NCI-H345 treated with DMSO at 0.1 percent for 48 hours (cell line): ENCODE data around the gene BRD3OS.
"Not testable (repeated sequence)": the region's sequence is repeated elsewhere in the genome, so short reads cannot be mapped to it uniquely, and the experiment has no call there.

Experiments
- DNase-seq: peaks from one replicate; lab custom pipeline; 2025; ENCODE audit not compliant: unreplicated experiment; lab: John Stamatoyannopoulos, UW

BRD3OS gene

GRCh38 chr9:134061688-134062371, 36.5 kb downstream of the BRD3OS start:
- no peak for DNase-seq

- DNase-seq: no peak
Observed at GRCh38 chr9:134062461-134063087, 37.3 kb downstream of the BRD3OS start.

DNA sequence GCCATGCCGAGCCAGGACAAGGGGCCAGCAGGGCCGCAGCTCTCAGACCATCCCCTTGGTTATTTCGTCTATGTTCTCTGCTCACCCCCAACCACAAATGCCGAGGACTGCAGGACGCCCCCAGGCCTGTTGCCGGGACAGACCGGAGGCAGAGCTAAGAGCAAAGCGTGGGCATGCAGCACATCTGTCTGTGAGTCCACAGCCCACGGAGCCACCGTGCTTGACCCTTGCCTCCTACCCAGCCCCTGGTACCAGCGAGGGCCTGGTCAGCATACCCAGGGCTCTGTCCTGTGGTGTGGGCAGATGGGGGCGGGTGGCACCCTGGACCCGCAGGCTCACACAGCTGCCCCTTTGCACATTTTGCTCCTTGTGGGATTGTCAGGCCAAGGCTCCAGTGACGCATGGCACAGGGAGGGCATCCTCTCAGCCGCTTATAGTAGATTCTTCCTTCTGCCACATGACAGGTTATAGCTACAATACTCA, 37.8 kb downstream of the BRD3OS start:
- no peak for DNase-seq

DNA sequence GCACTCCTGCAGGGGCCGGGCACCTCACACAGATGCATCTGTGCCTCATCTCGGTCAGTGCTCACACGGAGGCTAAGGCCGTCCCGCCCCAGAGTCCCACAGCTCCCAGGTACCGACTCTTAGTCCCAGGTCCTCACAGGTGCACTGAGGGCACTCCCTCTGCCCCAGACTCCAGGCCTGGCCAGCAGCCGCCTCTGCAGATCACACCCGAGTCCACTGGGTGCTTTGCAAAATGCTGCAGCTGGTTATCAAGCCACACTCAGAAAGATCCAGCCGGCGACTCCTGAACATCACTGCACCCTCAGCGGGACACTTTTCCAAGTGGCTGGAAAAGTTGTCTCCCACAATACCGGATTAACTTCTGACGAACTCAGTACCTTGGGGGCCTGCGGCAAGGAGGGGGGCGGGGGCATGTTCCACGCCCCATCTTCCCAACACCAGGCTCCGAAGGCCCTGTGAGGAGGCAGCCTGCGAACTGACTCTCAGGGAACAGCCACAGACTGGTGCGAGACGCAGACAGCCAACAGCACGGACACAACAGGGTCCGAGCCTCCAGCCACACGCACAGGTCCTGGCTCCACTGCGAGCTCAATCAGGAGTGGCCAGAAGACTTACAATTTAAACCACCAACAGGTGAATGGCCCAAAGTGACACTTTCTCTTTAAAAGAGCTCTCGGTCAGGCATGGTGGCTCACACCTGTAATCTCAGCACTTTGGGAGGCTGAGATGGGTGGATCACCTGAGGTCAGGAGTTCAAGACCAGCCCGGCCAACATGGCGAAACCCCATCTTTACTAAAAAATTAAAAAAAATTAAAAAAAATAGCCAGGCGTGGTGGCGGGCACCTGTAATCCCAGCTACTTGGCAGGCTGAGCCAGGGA, 38.5 kb downstream of the BRD3OS start:
- DNase-seq: no peak

DNA sequence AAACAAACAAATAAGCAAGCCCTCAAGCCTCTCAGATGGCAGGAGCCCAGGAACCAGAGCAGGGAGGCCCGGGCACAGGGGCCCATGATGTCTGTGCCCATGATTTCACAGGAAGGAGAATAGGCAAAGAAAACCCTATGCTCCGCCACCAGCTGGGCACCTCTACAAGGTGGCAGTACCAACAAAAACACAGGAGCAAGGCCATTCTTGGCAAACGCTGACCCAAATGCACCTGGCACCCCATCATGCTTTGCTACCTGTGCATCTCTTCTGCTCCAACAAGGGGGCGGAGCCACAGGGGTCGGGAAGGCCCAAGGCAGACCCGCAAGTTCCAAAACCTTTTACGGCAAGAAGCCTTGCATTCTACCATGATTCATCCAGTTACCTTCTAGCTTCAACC, 39.4 kb downstream of the BRD3OS start:
- DNase-seq: no peak

DNA sequence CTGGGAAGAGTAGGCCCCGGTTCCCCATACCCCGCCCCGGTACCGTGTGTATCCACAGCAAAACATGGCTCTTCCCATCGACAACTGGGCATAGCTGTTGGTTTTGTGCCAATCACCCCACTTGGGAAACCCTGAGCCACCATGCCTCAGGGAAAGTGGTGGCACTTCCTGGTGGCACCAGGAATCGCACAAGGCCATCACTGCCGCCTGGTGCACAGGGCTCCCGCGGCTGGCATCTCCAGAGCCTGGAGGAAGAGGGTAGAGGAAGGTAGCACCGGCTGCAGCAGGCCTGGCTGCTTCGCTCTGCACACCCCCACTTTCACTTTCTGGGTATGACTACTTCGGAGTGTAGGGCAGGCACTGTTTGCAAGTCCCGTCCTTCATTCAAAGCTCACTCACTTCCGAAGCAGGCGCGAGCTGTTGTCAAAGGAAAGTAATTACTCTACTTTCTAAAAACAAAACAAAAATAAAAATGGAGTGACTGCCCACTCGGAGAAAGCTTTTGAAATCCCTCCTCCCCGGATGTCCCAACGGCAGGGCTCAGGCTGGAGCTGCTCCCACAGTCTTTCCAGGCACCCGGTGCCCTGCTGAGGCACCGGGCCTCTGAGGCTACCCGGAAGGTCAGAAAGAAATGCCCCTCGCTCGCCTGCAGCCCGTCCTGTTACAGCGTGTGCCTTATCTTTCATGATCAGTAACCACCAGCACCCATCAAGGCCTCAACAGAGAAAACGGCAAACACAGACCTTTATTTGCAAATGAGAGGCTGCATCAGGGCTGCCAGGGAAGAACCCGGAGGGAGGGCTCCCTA, 40.5 kb downstream of the BRD3OS start:
- no peak for DNase-seq

GRCh38 chr9:134066526-134066912, 41.2 kb downstream of the BRD3OS start:
- DNase-seq: no peak

DNA sequence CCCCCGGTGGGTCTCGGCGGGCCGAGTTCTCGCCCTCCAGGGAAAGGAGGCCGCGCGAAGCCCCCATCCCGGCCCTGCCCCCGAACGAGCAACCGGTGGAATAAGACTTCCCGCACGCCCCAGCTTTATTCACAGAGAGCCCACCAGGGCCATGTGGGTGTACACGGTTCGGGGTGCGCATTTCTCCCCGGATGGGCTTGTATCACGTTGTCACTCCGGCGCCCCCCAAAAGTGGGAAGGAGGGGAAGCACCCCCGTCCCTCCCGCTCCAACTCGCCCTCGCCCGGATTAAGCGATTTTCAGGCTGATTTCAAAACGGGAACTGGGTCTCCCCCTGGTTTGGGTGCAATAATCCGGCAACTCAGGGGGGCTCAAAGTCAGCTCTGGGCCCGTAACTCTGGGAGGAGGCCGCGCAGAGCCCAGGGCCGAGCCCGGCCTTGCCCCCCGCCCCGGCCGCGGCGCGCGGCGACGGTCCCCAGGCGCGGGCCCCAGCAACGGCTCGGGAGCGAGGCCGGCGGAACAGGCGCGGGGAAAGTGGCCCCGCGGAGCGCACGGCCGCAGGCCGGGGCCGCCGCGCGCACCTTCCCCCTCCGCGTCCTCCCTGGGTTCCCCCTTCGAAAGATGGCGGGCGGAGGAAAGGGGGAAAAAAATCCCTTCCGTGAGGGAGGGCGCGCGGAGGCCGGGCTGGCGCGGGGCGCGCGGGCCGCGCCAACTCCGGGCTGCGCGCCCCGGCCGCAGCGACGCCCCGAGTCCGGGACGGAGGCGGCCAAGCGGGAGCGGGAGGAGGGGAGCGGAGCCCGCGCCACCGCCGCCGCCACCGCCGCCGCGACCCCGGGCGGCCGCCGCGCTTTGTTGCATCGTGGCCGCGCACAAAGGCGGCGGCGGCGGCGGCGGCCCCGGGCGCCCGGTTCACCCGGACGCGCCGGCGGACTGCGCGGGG, 41.9 kb downstream of the BRD3OS start:
- peak; percentile 11 for DNase-seq

DNA sequence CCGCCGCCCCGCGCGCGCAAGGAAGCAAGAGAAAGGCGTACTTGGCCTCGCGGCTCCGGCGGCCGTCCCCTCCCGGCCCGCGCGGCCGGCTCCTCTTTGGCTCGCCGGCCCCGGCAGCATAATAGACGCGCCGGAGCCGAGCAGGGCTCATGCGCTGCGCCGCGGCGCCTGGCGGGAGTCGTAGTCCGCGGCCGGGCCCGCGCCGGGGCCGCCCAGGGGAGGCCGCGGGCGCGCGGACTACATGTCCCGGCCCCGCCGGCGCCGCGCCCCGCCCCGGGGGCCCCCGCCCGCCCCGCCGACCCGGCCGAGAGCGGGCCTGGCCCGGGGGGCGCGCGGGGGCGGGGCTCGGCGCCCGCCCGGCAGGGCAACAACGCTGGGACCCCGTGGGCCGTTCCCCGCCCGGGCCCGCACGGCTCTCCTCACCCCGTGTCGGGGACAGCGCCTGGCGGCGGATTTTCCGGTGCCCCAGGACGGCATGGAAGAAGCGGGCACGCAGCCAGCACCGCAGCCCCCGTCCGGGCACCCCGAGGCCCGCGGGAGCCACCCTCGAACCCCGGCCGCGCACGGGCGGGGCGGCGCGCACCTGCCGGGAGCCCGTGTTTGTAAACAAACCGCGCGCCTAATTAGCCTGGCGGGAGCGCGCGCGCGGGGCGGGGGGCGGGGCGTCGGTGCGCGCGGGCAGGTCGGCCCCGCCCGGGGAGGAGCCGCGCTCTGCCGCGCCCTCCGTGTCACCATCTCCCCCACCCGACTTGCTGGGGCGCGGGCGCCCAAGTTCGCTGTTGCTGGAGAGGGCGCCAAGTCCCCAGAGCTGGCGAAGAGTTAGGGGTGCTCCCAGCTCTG, 42.8 kb downstream of the BRD3OS start, which contains the start of gene BRD3:
TSS of gene BRD3 (minus strand) at position 123 of the 840 bp plus-strand sequence. CDS start 14,549 bp downstream, outside the sequence.
- DNase-seq: peak; percentile 78

- DNase-seq: no peak
Observed at GRCh38 chr9:134068744-134069479, 43.6 kb downstream of the BRD3OS start.

GRCh38 chr9:134069480-134070399, 44.5 kb downstream of the BRD3OS start:
- no peak for DNase-seq

DNA sequence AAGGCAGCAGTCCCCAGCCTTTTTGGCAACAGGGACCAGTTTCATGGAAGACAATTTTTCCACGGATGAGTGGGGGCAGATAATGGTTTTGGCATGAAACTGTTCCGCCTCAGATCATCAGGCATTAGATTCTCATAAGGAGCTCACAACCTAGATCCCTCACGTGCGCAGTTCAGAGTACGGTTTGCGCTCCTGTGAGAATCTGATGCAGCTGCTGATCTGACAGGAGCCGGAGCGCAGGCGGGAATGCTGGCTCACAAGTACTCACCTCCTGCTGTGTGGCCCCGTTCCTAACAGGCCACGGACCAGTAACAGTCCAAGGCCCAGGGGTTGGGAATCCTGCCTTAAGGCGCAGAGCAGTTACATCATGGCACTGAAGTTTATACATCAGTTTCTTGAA, 45.9 kb downstream of the BRD3OS start:
- no peak for DNase-seq

- DNase-seq: not testable (repeated sequence)
Observed at GRCh38 chr9:134072683-134073082, 47.4 kb downstream of the BRD3OS start.

- no peak for DNase-seq
Observed at GRCh38 chr9:134073500-134073899, 48.2 kb downstream of the BRD3OS start.

DNA sequence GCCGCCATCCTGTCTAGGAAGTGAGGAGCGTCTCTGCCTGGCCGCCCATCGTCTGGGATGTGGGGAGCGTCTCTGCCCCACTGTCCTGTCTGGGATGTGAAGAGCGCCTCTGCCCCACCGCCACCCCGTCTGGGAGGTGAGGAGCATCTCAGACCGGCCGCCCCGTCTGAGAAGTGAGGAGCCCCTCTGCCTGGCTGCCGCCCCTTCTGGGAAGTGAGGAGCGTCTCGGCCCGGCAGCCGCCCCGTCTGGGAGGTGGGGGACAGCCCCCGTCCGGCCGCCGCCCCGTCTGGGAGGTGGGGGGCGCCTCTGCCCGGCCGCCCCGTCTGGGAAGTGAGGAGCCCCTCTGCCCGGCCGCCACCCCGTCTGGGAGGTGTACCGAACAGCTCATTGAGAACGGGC, 50.4 kb downstream of the BRD3OS start:
- DNase-seq: not testable (repeated sequence)

- DNase-seq: no peak
Observed at GRCh38 chr9:134076644-134077043, 51.4 kb downstream of the BRD3OS start.
